Activated T-cell treated with anti-CD3 and anti-CD28 coated beads, Interleukin-2, amount 50 U/mL, for 24 hours (primary cell): Measurements from ENCODE around the gene RBP5.
"Not testable (repeated sequence)": the region's sequence is repeated elsewhere in the genome, so short reads cannot be mapped to it uniquely, and the experiment has no call there.

Source experiments
- DNase-seq: peaks from one replicate; pipeline ENCODE4 v3.0.0-alpha.2; 2020
- H3K27ac Mint-ChIP-seq: 2 replicates; pipeline ENCODE4 v1.8.0; 2020; ENCODE audit warnings: mild to moderate bottlenecking, mixed read lengths
- H3K27me3 Mint-ChIP-seq: 2 replicates; pipeline ENCODE4 v1.8.0; 2020; ENCODE audit warnings: mixed read lengths
- H3K36me3 Mint-ChIP-seq: 2 replicates; pipeline ENCODE4 v1.8.0; 2020; ENCODE audit warnings: low read depth, mixed read lengths
- H3K4me1 Mint-ChIP-seq: 2 replicates; pipeline ENCODE4 v1.8.0; 2020; ENCODE audit warnings: low read depth, mixed read lengths
- H3K4me3 Mint-ChIP-seq: 2 replicates; pipeline ENCODE4 v1.8.0; 2020; ENCODE audit warnings: mild to moderate bottlenecking, moderate library complexity, mixed read lengths
- H3K9me3 Mint-ChIP-seq: 2 replicates; pipeline ENCODE4 v1.8.0; 2020; ENCODE audit warnings: mixed read lengths

Gene RBP5

GRCh38 chr12:7107181-7107580 lies 21.5 kb downstream of the RBP5 start:
- peaks cover 12% of the 10 kb centered on the region for H3K9me3 Mint-ChIP-seq
- peaks cover 44% of the 10 kb centered on the region for H3K4me1 Mint-ChIP-seq
- H3K27me3 Mint-ChIP-seq, DNase-seq, H3K27ac Mint-ChIP-seq: not testable (repeated sequence)
- H3K36me3 Mint-ChIP-seq: peaks cover 55% of the 10 kb centered on the region
- peak overlapping the region; percentile 38 for H3K4me3 Mint-ChIP-seq

GRCh38 chr12:7106082-7106481 lies 22.6 kb downstream of the RBP5 start:
- H3K27ac Mint-ChIP-seq: no peak overlapping the region
- H3K4me1 Mint-ChIP-seq: peaks cover 44% of the 10 kb centered on the region
- H3K9me3 Mint-ChIP-seq: peaks cover 12% of the 10 kb centered on the region
- DNase-seq: no peak
- H3K27me3 Mint-ChIP-seq: no peaks in the 10 kb centered on the region
- peaks cover 54% of the 10 kb centered on the region for H3K36me3 Mint-ChIP-seq
- no peak overlapping the region for H3K4me3 Mint-ChIP-seq

GRCh38 chr12:7103837-7104584 lies 24.7 kb downstream of the RBP5 start:
- no peak for DNase-seq
- peaks cover 12% of the 10 kb centered on the region for H3K9me3 Mint-ChIP-seq
- H3K36me3 Mint-ChIP-seq: peaks cover 62% of the 10 kb centered on the region
- no peaks in the 10 kb centered on the region for H3K27me3 Mint-ChIP-seq
- H3K27ac Mint-ChIP-seq: no peak overlapping the region
- H3K4me3 Mint-ChIP-seq: no peak overlapping the region
- H3K4me1 Mint-ChIP-seq: peaks cover 34% of the 10 kb centered on the region

GRCh38 chr12:7102582-7102981 lies 26.1 kb downstream of the RBP5 start:
- DNase-seq: no peak
- H3K27me3 Mint-ChIP-seq: no peaks in the 10 kb centered on the region
- H3K36me3 Mint-ChIP-seq: peaks cover 60% of the 10 kb centered on the region
- H3K4me1 Mint-ChIP-seq: peaks cover 28% of the 10 kb centered on the region
- H3K9me3 Mint-ChIP-seq: peaks cover 12% of the 10 kb centered on the region
- no peak overlapping the region for H3K4me3 Mint-ChIP-seq
- peak overlapping the region; percentile 12 for H3K27ac Mint-ChIP-seq

GRCh38 chr12:7101694-7102131 lies 27.0 kb downstream of the RBP5 start:
- Mint-ChIP-seq H3K9me3 (peaks cover 12% of the 10 kb centered on the region), H3K4me1 (peaks cover 24% of the 10 kb centered on the region)

GRCh38 chr12:7101047-7101693 lies 27.5 kb downstream of the RBP5 start:
- H3K4me1 Mint-ChIP-seq: peaks cover 19% of the 10 kb centered on the region
- peak overlapping the region; percentile 55 for H3K27ac Mint-ChIP-seq
- peaks cover 8% of the 10 kb centered on the region for H3K9me3 Mint-ChIP-seq
- no peak for DNase-seq
- no peaks in the 10 kb centered on the region for H3K27me3 Mint-ChIP-seq
- no peak overlapping the region for H3K4me3 Mint-ChIP-seq
- H3K36me3 Mint-ChIP-seq: peaks cover 51% of the 10 kb centered on the region

More at GRCh38 chr12:7101694-7102131, 27.0 kb downstream of the RBP5 start:
- H3K27me3 Mint-ChIP-seq: no peaks in the 10 kb centered on the region
- H3K4me3 Mint-ChIP-seq: no peak overlapping the region
- no peak for DNase-seq
- peaks cover 57% of the 10 kb centered on the region for H3K36me3 Mint-ChIP-seq
- H3K27ac Mint-ChIP-seq: peak overlapping the region; percentile 12

GRCh38 chr12:7100239-7100638 lies 28.4 kb downstream of the RBP5 start:
- Mint-ChIP-seq H3K27ac (peak overlapping the region; percentile 31), H3K4me1 (peaks cover 13% of the 10 kb centered on the region), H3K4me3 (no peak overlapping the region), H3K36me3 (peaks cover 43% of the 10 kb centered on the region), H3K27me3 (no peaks in the 10 kb centered on the region), H3K9me3 (no peaks in the 10 kb centered on the region)
- no peak for DNase-seq

- H3K36me3 Mint-ChIP-seq: peaks cover 39% of the 10 kb centered on the region
- peaks cover 11% of the 10 kb centered on the region for H3K4me1 Mint-ChIP-seq
- H3K9me3 Mint-ChIP-seq: no peaks in the 10 kb centered on the region
- H3K4me3 Mint-ChIP-seq: no peak overlapping the region
- DNase-seq: no peak
- no peak overlapping the region for H3K27ac Mint-ChIP-seq
- no peaks in the 10 kb centered on the region for H3K27me3 Mint-ChIP-seq
These were observed 29.2 kb downstream of the RBP5 start for GRCh38 chr12:7099290-7099996.

- no peak overlapping the region for H3K27ac Mint-ChIP-seq
- H3K36me3 Mint-ChIP-seq: peaks cover 25% of the 10 kb centered on the region
- DNase-seq: no peak
- H3K27me3 Mint-ChIP-seq: no peaks in the 10 kb centered on the region
- H3K4me3 Mint-ChIP-seq: no peak overlapping the region
- peaks cover 8% of the 10 kb centered on the region for H3K4me1 Mint-ChIP-seq
- no peaks in the 10 kb centered on the region for H3K9me3 Mint-ChIP-seq
These were observed 31.7 kb downstream of the RBP5 start for GRCh38 chr12:7096979-7097378.

GRCh38 chr12:7096006-7096932 lies 32.4 kb downstream of the RBP5 start:
- H3K9me3 Mint-ChIP-seq: no peaks in the 10 kb centered on the region
- peaks cover 20% of the 10 kb centered on the region for H3K36me3 Mint-ChIP-seq
- no peak overlapping the region for H3K27ac Mint-ChIP-seq
- H3K4me3 Mint-ChIP-seq: no peak overlapping the region
- peaks cover 9% of the 10 kb centered on the region for H3K4me1 Mint-ChIP-seq
- DNase-seq: no peak
- H3K27me3 Mint-ChIP-seq: no peaks in the 10 kb centered on the region

GRCh38 chr12:7093892-7094291 lies 34.8 kb downstream of the RBP5 start:
- Mint-ChIP-seq H3K4me3 (no peak overlapping the region), H3K9me3 (no peaks in the 10 kb centered on the region), H3K36me3 (peaks cover 10% of the 10 kb centered on the region), H3K4me1 (peaks cover 9% of the 10 kb centered on the region), H3K27ac (no peak overlapping the region), H3K27me3 (peaks cover 2% of the 10 kb centered on the region)
- no peak for DNase-seq

- Mint-ChIP-seq H3K4me3 (no peak overlapping the region), H3K9me3 (no peaks in the 10 kb centered on the region), H3K36me3 (peaks cover 7% of the 10 kb centered on the region), H3K27ac (no peak overlapping the region), H3K4me1 (peaks cover 9% of the 10 kb centered on the region), H3K27me3 (peaks cover 2% of the 10 kb centered on the region)
- DNase-seq: no peak
These were observed 35.2 kb downstream of the RBP5 start for GRCh38 chr12:7093486-7093885.

GRCh38 chr12:7092986-7093460 lies 35.7 kb downstream of the RBP5 start:
- peaks cover 2% of the 10 kb centered on the region for H3K27me3 Mint-ChIP-seq

More at GRCh38 chr12:7092986-7093460, 35.7 kb downstream of the RBP5 start:
- DNase-seq: no peak
- H3K4me1 Mint-ChIP-seq: peaks cover 9% of the 10 kb centered on the region
- no peak overlapping the region for H3K4me3 Mint-ChIP-seq
- H3K27ac Mint-ChIP-seq: no peak overlapping the region
- no peaks in the 10 kb centered on the region for H3K9me3 Mint-ChIP-seq
- peaks cover 2% of the 10 kb centered on the region for H3K36me3 Mint-ChIP-seq
